IPS-15b (cell line): ENCODE data around the gene DHRS7.

ENCODE experiments used
- H3K27me3 ChIP-seq: one replicate; pipeline ENCODE4 v1.6.1; 2013; ENCODE audit warnings: low read length; ENCODE audit not compliant: control insufficient read depth, insufficient read depth
- H3K36me3 ChIP-seq: one replicate; pipeline ENCODE4 v1.6.1; 2013; ENCODE audit warnings: low read length; ENCODE audit not compliant: control insufficient read depth, insufficient read depth
- H3K4me1 ChIP-seq: one replicate; pipeline ENCODE4 v1.6.1; 2013; ENCODE audit warnings: mild to moderate bottlenecking, low read length; ENCODE audit not compliant: control insufficient read depth, insufficient read depth
- H3K4me3 ChIP-seq: one replicate; pipeline ENCODE4 v1.5.1; 2013; ENCODE audit warnings: low read depth, low read length
- H3K9ac ChIP-seq: one replicate; pipeline ENCODE4 v1.6.1; 2013; ENCODE audit warnings: low read depth, mild to moderate bottlenecking, low read length
- H3K9me3 ChIP-seq: one replicate; pipeline ENCODE4 v1.6.1; 2013; ENCODE audit warnings: mild to moderate bottlenecking, low read length; ENCODE audit not compliant: control insufficient read depth, insufficient read depth

Gene DHRS7

GRCh38 chr14:60204104-60204842, 39.1 kb upstream of the DHRS7 start:
- H3K27me3 ChIP-seq = no peaks in the 10 kb centered on the region
- no peak overlapping the region for H3K4me3 ChIP-seq
- H3K4me1 ChIP-seq = peaks cover 18% of the 10 kb centered on the region
- no peaks in the 10 kb centered on the region for H3K9me3 ChIP-seq
- no peaks in the 10 kb centered on the region for H3K36me3 ChIP-seq
- no peak overlapping the region for H3K9ac ChIP-seq

DNA sequence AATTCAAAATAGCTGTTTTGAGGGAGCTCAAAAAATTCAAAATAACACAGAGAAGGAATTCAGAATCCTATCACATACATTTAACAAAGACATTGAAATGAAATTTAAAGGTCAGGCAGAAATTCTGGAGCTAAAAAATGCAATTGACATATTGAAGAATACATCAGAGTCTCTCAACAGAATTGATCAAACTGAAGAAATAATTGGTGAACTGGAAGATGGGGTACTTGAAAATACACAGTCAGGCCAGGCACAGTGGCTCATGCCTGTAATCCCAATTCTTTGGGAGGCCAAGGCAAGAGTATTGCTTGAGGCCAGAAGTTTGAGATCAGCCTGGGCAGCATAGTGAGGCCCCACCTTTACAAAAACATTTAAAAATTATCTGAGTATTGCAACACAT, 34.1 kb upstream of the DHRS7 start:
- Histone ChIP-seq H3K27me3 (no peaks in the 10 kb centered on the region), H3K9ac (no peak overlapping the region), H3K4me3 (no peak overlapping the region), H3K36me3 (no peaks in the 10 kb centered on the region), H3K4me1 (peaks cover 20% of the 10 kb centered on the region), H3K9me3 (no peaks in the 10 kb centered on the region)

- H3K4me3 ChIP-seq = no peak overlapping the region
- no peaks in the 10 kb centered on the region for H3K27me3 ChIP-seq
- no peaks in the 10 kb centered on the region for H3K36me3 ChIP-seq
- no peaks in the 10 kb centered on the region for H3K9me3 ChIP-seq
- no peak overlapping the region for H3K9ac ChIP-seq
- H3K4me1 ChIP-seq = peaks cover 13% of the 10 kb centered on the region
Observed at GRCh38 chr14:60197629-60198303, 32.6 kb upstream of the DHRS7 start.

DNA sequence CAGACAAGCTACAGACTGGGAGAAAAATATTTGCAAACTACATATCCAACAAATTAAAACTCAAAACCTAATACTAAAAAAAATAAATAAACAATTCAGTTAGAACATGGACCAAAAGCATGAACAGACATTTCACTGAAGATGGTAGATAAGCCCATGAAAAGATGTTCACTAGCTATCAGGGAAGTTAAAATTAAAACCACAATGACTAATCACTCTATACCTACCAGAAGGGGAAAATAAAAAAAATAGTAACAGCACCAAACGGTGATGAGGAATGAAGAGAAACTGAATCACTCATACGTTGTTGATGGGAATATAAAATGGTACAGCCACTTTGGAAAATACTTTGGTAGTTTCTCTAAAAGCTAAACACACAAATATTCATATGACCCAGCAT, 31.1 kb upstream of the DHRS7 start:
- Histone ChIP-seq H3K36me3 (no peaks in the 10 kb centered on the region), H3K9ac (no peak overlapping the region), H3K27me3 (no peaks in the 10 kb centered on the region), H3K4me3 (no peak overlapping the region), H3K9me3 (no peaks in the 10 kb centered on the region), H3K4me1 (peaks cover 13% of the 10 kb centered on the region)

GRCh38 chr14:60195179-60195810, 30.1 kb upstream of the DHRS7 start:
- no peak overlapping the region for H3K4me3 ChIP-seq
- H3K9ac ChIP-seq = no peak overlapping the region
- H3K36me3 ChIP-seq = no peaks in the 10 kb centered on the region
- no peaks in the 10 kb centered on the region for H3K27me3 ChIP-seq
- no peaks in the 10 kb centered on the region for H3K9me3 ChIP-seq
- peaks cover 13% of the 10 kb centered on the region for H3K4me1 ChIP-seq

GRCh38 chr14:60189923-60190840, 25.0 kb upstream of the DHRS7 start:
- Histone ChIP-seq H3K9ac (no peak overlapping the region), H3K36me3 (no peaks in the 10 kb centered on the region), H3K9me3 (no peaks in the 10 kb centered on the region), H3K27me3 (no peaks in the 10 kb centered on the region), H3K4me3 (no peak overlapping the region), H3K4me1 (no peaks in the 10 kb centered on the region)

GRCh38 chr14:60188696-60189095, 23.5 kb upstream of the DHRS7 start:
- Histone ChIP-seq H3K4me1 (no peaks in the 10 kb centered on the region), H3K36me3 (no peaks in the 10 kb centered on the region), H3K4me3 (no peak overlapping the region), H3K27me3 (no peaks in the 10 kb centered on the region), H3K9me3 (no peaks in the 10 kb centered on the region), H3K9ac (no peak overlapping the region)

DNA sequence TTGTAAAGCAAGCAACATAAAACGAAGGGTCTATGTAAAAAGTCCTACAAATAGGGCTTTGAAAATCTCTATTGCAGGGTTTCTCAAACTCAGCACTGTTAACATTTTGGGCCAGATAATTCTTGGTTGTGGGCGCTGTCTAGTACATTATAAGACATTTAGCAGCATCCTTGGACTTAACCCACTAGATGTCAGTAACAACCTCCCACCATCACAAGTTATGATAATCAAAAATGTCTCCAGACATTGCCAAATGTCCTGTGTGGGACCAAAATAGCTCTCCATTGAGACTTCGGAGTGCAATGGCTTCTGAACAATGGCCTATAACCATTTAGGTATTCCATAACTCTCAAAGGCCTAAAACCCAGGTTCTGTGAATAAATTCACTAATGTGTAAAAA, 22.9 kb upstream of the DHRS7 start:
- Histone ChIP-seq H3K36me3 (no peaks in the 10 kb centered on the region), H3K9ac (no peak overlapping the region), H3K4me1 (no peaks in the 10 kb centered on the region), H3K4me3 (no peak overlapping the region), H3K27me3 (no peaks in the 10 kb centered on the region), H3K9me3 (no peaks in the 10 kb centered on the region)

- Histone ChIP-seq H3K4me1 (no peaks in the 10 kb centered on the region), H3K9ac (no peak overlapping the region)
Observed at GRCh38 chr14:60184905-60185555, 19.8 kb upstream of the DHRS7 start.

DNA sequence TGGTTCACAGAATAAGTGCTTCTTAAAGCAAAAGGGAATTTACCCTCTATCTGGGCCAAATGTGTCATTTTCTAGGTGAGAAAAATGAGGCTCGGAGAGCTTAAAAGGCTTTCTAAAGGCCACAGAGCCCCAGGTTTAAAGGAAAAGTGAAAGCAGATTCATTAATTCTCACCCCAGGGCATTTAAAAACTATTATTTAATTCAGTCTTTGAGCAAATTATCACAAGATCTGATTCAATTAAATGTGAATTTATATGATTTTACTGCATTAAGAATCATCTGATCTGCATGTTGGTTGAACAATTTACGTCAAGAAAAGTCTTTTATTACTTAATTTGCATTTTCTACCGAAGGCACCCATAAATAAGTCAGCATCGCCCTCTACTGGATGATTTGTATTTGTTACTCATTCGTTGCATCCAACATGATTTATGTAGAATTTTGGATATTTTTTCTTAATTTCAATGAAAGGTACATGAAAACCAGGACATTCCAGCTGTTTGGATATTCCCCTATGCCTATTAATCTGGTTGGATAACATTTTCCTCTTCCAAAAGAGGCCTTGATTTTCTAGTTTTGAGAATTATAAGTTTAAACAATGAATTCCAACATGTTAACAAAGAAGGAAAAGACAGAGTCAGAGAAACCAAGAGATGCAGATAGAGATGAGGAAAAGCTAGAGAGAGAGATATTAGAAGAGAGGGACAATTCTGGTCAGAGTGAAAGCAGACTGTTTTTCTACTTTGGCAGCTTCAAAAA, 19.1 kb upstream of the DHRS7 start:
- Histone ChIP-seq H3K36me3 (no peaks in the 10 kb centered on the region), H3K4me1 (no peaks in the 10 kb centered on the region), H3K9me3 (no peaks in the 10 kb centered on the region), H3K9ac (no peak overlapping the region), H3K27me3 (no peaks in the 10 kb centered on the region), H3K4me3 (peak overlapping the region; percentile 19)

More at GRCh38 chr14:60184905-60185555, 19.8 kb upstream of the DHRS7 start:
- no peak overlapping the region for H3K4me3 ChIP-seq
- no peaks in the 10 kb centered on the region for H3K9me3 ChIP-seq
- no peaks in the 10 kb centered on the region for H3K27me3 ChIP-seq
- no peaks in the 10 kb centered on the region for H3K36me3 ChIP-seq
